Hepatocyte (in vitro differentiated cells): ENCODE measurements around the gene UCMA. TPM values are rescaled to one million over a fixed set of nuclear protein-coding genes. Genes with fewer than 3 reads are reported as not detected.

ENCODE experiments used
- DNase-seq: peaks from one replicate; pipeline ENCODE4 v3.0.0-alpha.2; 2016; ENCODE audit warnings: low spot score
- H2AFZ ChIP-seq: fragments of 200-600 bp; sonication (generic); 2 replicates; pipeline ENCODE4 v1.6.0; 2016; ENCODE audit warnings: antibody characterized with exemption, mild to moderate bottlenecking
- H3K27ac ChIP-seq: fragments of 200-600 bp; sonication (generic); 2 replicates; pipeline ENCODE4 v1.5.1; 2016; ENCODE audit warnings: mild to moderate bottlenecking
- H3K27me3 ChIP-seq: fragments of 200-600 bp; sonication (generic); 2 replicates; pipeline ENCODE4 v1.6.1; 2016
- H3K36me3 ChIP-seq: fragments of 200-600 bp; sonication (generic); replicated peaks from 2 replicates; pipeline ENCODE4 v1.5.1; 2016; ENCODE audit warnings: low read depth; ENCODE audit not compliant: insufficient read depth
- H3K4me1 ChIP-seq: fragments of 200-600 bp; sonication (generic); 2 replicates; pipeline ENCODE4 v1.5.1; 2016; ENCODE audit warnings: mild to moderate bottlenecking, moderate library complexity; ENCODE audit not compliant: insufficient read depth
- H3K4me2 ChIP-seq: fragments of 200-600 bp; sonication (generic); 2 replicates; pipeline ENCODE4 v1.6.0; 2016
- H3K4me3 ChIP-seq: fragments of 200-600 bp; sonication (generic); 2 replicates; pipeline ENCODE4 v1.5.1; 2016; ENCODE audit warnings: mild to moderate bottlenecking
- H3K79me2 ChIP-seq: fragments of 200-600 bp; sonication (generic); 2 replicates; pipeline ENCODE4 v1.6.0; 2017; ENCODE audit warnings: mild to moderate bottlenecking
- H3K9me2 ChIP-seq: fragments of 200-600 bp; sonication (generic); replicated peaks from 2 replicates; pipeline ENCODE4 v1.6.0; 2017; ENCODE audit warnings: mild to moderate bottlenecking; ENCODE audit not compliant: insufficient read depth
- H3K9me3 ChIP-seq: fragments of 200-600 bp; sonication (generic); 2 replicates; pipeline ENCODE4 v1.5.1; 2016; ENCODE audit warnings: low read depth, mild to moderate bottlenecking
- H4K20me1 ChIP-seq: fragments of 200-600 bp; sonication (generic); 2 replicates; pipeline ENCODE4 v1.6.0; 2016; ENCODE audit warnings: mild to moderate bottlenecking; ENCODE audit not compliant: insufficient read depth, poor library complexity, severe bottlenecking
- CTCF ChIP-seq: fragments of 200-600 bp; sonication (generic); IDR thresholded peaks from 2 replicates; pipeline ENCODE4 v1.5.1; 2016; ENCODE audit warnings: antibody characterized with exemption, mild to moderate bottlenecking; ENCODE audit not compliant: poor library complexity
- EZH2 ChIP-seq: fragments of 200-600 bp; sonication (generic); IDR thresholded peaks from 2 replicates; pipeline ENCODE4 v1.6.1; 2016; ENCODE audit warnings: antibody characterized with exemption, mild to moderate bottlenecking, borderline replicate concordance
- EZH2phosphoT487 ChIP-seq: fragments of 200-600 bp; sonication (generic); IDR thresholded peaks from one replicate; pipeline ENCODE4 v1.6.1; 2018; ENCODE audit warnings: antibody characterized with exemption, mild to moderate bottlenecking, low read depth, moderate library complexity; ENCODE audit not compliant: unreplicated experiment, severe bottlenecking
- WGBS: methylation state at CpG from one replicate; pipeline ENCODE4 v1.1.6; 2016; ENCODE audit warnings: low lambda C conversion rate; ENCODE audit errors: missing lambda C conversion rate; 5-methylcytosine and 5-hydroxymethylcytosine counted together
- polyA plus RNA-seq: library from polyadenylated mRNA; unstranded; fragments of >200 nt; fragmentation: Nextera tagmentation; extraction: Ambion mirVana; gene quantifications from 2 replicates; pipeline ENCODE4 v1.2.1, GENCODE V29; 2016
- total RNA-seq: library from RNA; depleted of rRNA; stranded (reverse); fragments of >200 nt; gene quantifications from 2 replicates; pipeline ENCODE4 v1.2.3, GENCODE V29; 2014

UCMA gene
- total and polyA plus RNA-seq, 2 experiments from 2014 or later = not detected

- WGBS = 78% methylated on average over 4 of the region's 4 CpGs
Measured at GRCh38 chr10:13268310-13268709, 34.1 kb upstream of the UCMA start.

GRCh38 chr10:13263591-13263990, 29.4 kb upstream of the UCMA start:
- TF ChIP-seq CTCF (no peak), EZH2 (no peak), EZH2phosphoT487 (no peak)
- H3K4me2 ChIP-seq = no peak overlapping the region
- H3K4me1 ChIP-seq = peaks cover 1% of the 10 kb centered on the region
- no peak for DNase-seq
- no peaks in the 10 kb centered on the region for H3K9me3 ChIP-seq
- H3K27me3 ChIP-seq = no peaks in the 10 kb centered on the region
- no peak overlapping the region for H3K27ac ChIP-seq
- H3K4me3 ChIP-seq = no peak overlapping the region
- no peaks in the 10 kb centered on the region for H3K9me2 ChIP-seq
- 81% methylated on average over 7 of the region's 7 CpGs for WGBS
- no peaks in the 10 kb centered on the region for H3K36me3 ChIP-seq
- H4K20me1 ChIP-seq = no peaks in the 10 kb centered on the region
- no peak overlapping the region for H2AFZ ChIP-seq
- no peaks in the 10 kb centered on the region for H3K79me2 ChIP-seq

More at GRCh38 chr10:13268310-13268709, 34.1 kb upstream of the UCMA start:
- DNase-seq = no peak
- H2AFZ ChIP-seq = no peak overlapping the region
- no peak overlapping the region for H3K27ac ChIP-seq
- H4K20me1 ChIP-seq = no peaks in the 10 kb centered on the region
- H3K4me3 ChIP-seq = no peak overlapping the region
- TF ChIP-seq CTCF = no peak
- no peak for TF ChIP-seq EZH2
- no peak for TF ChIP-seq EZH2phosphoT487
- H3K9me3 ChIP-seq = no peaks in the 10 kb centered on the region
- H3K36me3 ChIP-seq = no peaks in the 10 kb centered on the region
- no peaks in the 10 kb centered on the region for H3K27me3 ChIP-seq
- H3K4me1 ChIP-seq = peaks cover 8% of the 10 kb centered on the region
- no peaks in the 10 kb centered on the region for H3K9me2 ChIP-seq
- no peaks in the 10 kb centered on the region for H3K79me2 ChIP-seq
- H3K4me2 ChIP-seq = no peak overlapping the region

GRCh38 chr10:13262433-13262832, 28.3 kb upstream of the UCMA start:
- no peaks in the 10 kb centered on the region for H3K27me3 ChIP-seq
- no peak for DNase-seq
- no peaks in the 10 kb centered on the region for H4K20me1 ChIP-seq
- no peak overlapping the region for H3K27ac ChIP-seq
- H3K4me2 ChIP-seq = no peak overlapping the region
- no peak overlapping the region for H3K4me3 ChIP-seq
- no peaks in the 10 kb centered on the region for H3K4me1 ChIP-seq
- no peaks in the 10 kb centered on the region for H3K79me2 ChIP-seq
- no peak overlapping the region for H2AFZ ChIP-seq
- 89% methylated on average over 1 of the region's 1 CpG for WGBS
- H3K9me3 ChIP-seq = no peaks in the 10 kb centered on the region
- H3K36me3 ChIP-seq = no peaks in the 10 kb centered on the region
- TF ChIP-seq EZH2phosphoT487 (no peak), EZH2 (no peak), CTCF (no peak)
- no peaks in the 10 kb centered on the region for H3K9me2 ChIP-seq

GRCh38 chr10:13257621-13258140, 23.5 kb upstream of the UCMA start:
- no peak for DNase-seq
- Histone ChIP-seq H3K4me1 (no peaks in the 10 kb centered on the region), H3K27me3 (no peaks in the 10 kb centered on the region), H3K79me2 (no peaks in the 10 kb centered on the region), H3K27ac (no peak overlapping the region), H2AFZ (no peak overlapping the region), H3K4me2 (no peak overlapping the region), H3K4me3 (no peak overlapping the region), H4K20me1 (no peaks in the 10 kb centered on the region), H3K9me2 (no peaks in the 10 kb centered on the region), H3K9me3 (no peaks in the 10 kb centered on the region), H3K36me3 (no peaks in the 10 kb centered on the region)
- WGBS = 64% methylated on average over 5 of the region's 5 CpGs
- TF ChIP-seq EZH2phosphoT487 = no peak
- no peak for TF ChIP-seq CTCF
- TF ChIP-seq EZH2 = no peak
